GM12873 (cell line): Measurements from ENCODE around the gene SPEN.

Experiments used
- CTCF ChIP-seq: IDR thresholded peaks from 2 replicates; pipeline ENCODE4 v1.5.1; 2012; ENCODE audit warnings: low read depth, mild to moderate bottlenecking, moderate library complexity, low read length, control low read depth; ENCODE audit not compliant: insufficient read depth; ENCODE audit errors: missing control alignments

The SPEN gene

GRCh38 chr1:15918962-15919715, 71.6 kb downstream of the SPEN start:
- TF ChIP-seq CTCF, result no peak

GRCh38 chr1:15923241-15923640, 75.7 kb downstream of the SPEN start:
- TF ChIP-seq CTCF, result no peak

- no peak for TF ChIP-seq CTCF
Measured at GRCh38 chr1:15928971-15929965, 81.8 kb downstream of the SPEN start.

GRCh38 chr1:15931401-15931800, 83.9 kb downstream of the SPEN start:
- TF ChIP-seq CTCF, result no peak

- no peak for TF ChIP-seq CTCF
Measured at GRCh38 chr1:15931884-15932283, 84.4 kb downstream of the SPEN start.

GRCh38 chr1:15932612-15933011, 85.1 kb downstream of the SPEN start:
- TF ChIP-seq CTCF, result no peak

GRCh38 chr1:15933684-15934083, 86.2 kb downstream of the SPEN start:
- no peak for TF ChIP-seq CTCF
